ENCODE measurements around the gene VEGFB.

VEGFB gene

DNA sequence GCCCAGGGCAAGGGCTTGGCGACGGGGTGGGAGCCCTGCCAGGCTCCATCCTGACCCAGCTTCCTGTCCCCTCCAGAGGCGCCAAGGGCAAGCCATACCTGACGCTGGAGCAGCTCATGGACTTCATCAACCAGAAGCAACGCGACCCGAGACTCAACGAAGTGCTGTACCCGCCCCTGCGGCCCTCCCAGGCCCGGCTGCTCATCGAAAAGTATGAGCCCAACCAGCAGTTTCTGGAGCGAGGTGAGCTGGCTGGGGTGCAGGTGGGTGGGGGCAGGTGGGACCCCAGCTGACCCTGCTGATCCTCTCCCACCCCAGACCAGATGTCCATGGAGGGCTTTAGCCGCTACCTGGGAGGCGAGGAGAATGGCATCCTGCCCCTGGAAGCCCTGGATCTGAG, 21.9 kb downstream of the VEGFB start:
- ATAC-seq (ENCODE audit: insufficient read depth, low read depth) (no peak), DNase-seq (no peak)
- Histone ChIP-seq H3K4me1 (ENCODE audit: insufficient read depth, low read length) (peaks cover 16% of the 10 kb centered on the region), H2AFZ (ENCODE audit: low read depth, low read length) (no peak overlapping the region), H3K79me2 (ENCODE audit: insufficient read depth, low read length) (peaks cover 7% of the 10 kb centered on the region; the same call in 1 of the 2 replicates), H3K4me2 (ENCODE audit: insufficient read depth, low read length) (no peak overlapping the region), H3K4me3 (ENCODE audit: low read depth in 1 of 2, low read length in 2 of 2) (no peak overlapping the region), H3K27me3 (ENCODE audit: insufficient read depth, low read length, poor library complexity) (no peaks in the 10 kb centered on the region), H3K9ac (ENCODE audit: low read depth, low read length) (no peak overlapping the region), H4K20me1 (ENCODE audit: insufficient read depth, low read length) (peaks cover 7% of the 10 kb centered on the region; the same call in 1 of the 2 replicates), H3K9me3 (ENCODE audit: insufficient read depth, low read length, severe bottlenecking) (no peaks in the 10 kb centered on the region), H3K27ac (ENCODE audit: low read length) (no peak overlapping the region), H3K36me3 (ENCODE audit: insufficient read depth, low read length) (peaks cover 40% of the 10 kb centered on the region)
- TF ChIP-seq CTCF (IDR thresholded peaks at IDR 0.05; ENCODE audit: borderline replicate concordance, extremely low read depth, low read length, poor library complexity, severe bottlenecking) (no peak), EZH2 (IDR thresholded peaks at IDR 0.05; ENCODE audit: borderline replicate concordance, low read depth, low read length, severe bottlenecking) (no peak)

DNA sequence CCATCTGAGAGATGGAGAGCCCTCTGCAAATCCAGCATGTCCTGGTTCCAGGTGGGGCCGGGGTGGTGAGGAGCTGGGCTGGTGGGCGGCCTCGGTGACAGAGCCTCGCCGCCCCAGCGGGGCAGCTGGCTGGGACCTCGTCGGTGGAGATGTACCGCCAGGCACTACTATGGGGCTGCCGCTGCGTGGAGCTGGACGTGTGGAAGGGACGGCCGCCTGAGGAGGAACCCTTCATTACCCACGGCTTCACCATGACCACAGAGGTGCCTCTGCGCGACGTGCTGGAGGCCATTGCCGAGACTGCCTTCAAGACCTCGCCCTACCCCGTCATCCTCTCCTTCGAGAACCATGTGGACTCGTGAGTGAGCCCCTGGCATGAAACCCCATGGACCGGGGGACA, 24.0 kb downstream of the VEGFB start:
- Histone ChIP-seq H3K4me3 (ENCODE audit: low read depth in 1 of 2, low read length in 2 of 2) (no peak overlapping the region), H4K20me1 (ENCODE audit: insufficient read depth, low read length) (0 out of 2 replicates have a peak, but pooled peaks cover 3% of the 10 kb centered on the region), H3K9ac (ENCODE audit: low read depth, low read length) (no peak overlapping the region), H3K4me1 (ENCODE audit: insufficient read depth, low read length) (no peaks in the 10 kb centered on the region), H3K27me3 (ENCODE audit: insufficient read depth, low read length, poor library complexity) (no peaks in the 10 kb centered on the region), H3K79me2 (ENCODE audit: insufficient read depth, low read length) (no peaks in the 10 kb centered on the region), H3K36me3 (ENCODE audit: insufficient read depth, low read length) (peaks cover 54% of the 10 kb centered on the region), H3K9me3 (ENCODE audit: insufficient read depth, low read length, severe bottlenecking) (no peaks in the 10 kb centered on the region), H2AFZ (ENCODE audit: low read depth, low read length) (no peak overlapping the region), H3K4me2 (ENCODE audit: insufficient read depth, low read length) (no peak overlapping the region), H3K27ac (ENCODE audit: low read length) (no peak overlapping the region)
- no peak for TF ChIP-seq EZH2 (IDR thresholded peaks at IDR 0.05; ENCODE audit: borderline replicate concordance, low read depth, low read length, severe bottlenecking)
- ATAC-seq (ENCODE audit: insufficient read depth, low read depth) = no peak
- no peak for DNase-seq

DNA sequence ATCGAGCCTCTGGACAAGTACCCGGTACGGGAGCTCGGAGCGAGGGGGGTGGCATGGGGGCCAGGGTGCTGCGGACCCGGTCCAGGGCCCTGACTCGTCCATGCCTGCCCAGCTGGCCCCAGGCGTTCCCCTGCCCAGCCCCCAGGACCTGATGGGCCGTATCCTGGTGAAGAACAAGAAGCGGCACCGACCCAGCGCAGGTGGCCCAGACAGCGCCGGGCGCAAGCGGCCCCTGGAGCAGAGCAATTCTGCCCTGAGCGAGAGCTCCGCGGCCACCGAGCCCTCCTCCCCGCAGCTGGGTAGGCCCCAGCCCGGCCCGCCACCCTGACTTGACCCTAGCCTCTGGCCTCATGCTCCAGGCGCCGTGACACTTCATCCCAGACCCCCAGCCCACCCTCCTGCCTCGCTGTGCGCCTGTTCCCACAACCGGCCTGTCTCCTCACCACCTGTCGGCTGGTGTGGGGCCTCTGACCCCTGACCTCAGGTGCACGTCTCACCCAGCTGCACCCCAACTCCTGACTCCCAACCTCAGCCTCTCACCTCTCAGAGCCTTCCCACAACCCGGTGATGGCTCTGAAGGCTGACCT, 24.7 kb downstream of the VEGFB start:
- H3K9ac ChIP-seq (ENCODE audit: low read depth, low read length) = no peak overlapping the region
- H3K36me3 ChIP-seq (ENCODE audit: insufficient read depth, low read length) = peaks cover 57% of the 10 kb centered on the region
- ATAC-seq (ENCODE audit: insufficient read depth, low read depth) (no peak), DNase-seq (no peak)
- H3K4me1 ChIP-seq (ENCODE audit: insufficient read depth, low read length) = no peaks in the 10 kb centered on the region
- H3K9me3 ChIP-seq (ENCODE audit: insufficient read depth, low read length, severe bottlenecking) = no peaks in the 10 kb centered on the region
- TF ChIP-seq CTCF (IDR thresholded peaks at IDR 0.05; ENCODE audit: borderline replicate concordance, extremely low read depth, low read length, poor library complexity, severe bottlenecking) (no peak), EZH2 (IDR thresholded peaks at IDR 0.05; ENCODE audit: borderline replicate concordance, low read depth, low read length, severe bottlenecking) (no peak)
- no peak overlapping the region for H3K27ac ChIP-seq (ENCODE audit: low read length)
- no peak overlapping the region for H3K4me3 ChIP-seq (ENCODE audit: low read depth in 1 of 2, low read length in 2 of 2)
- no peak overlapping the region for H3K4me2 ChIP-seq (ENCODE audit: insufficient read depth, low read length)
- no peaks in the 10 kb centered on the region for H3K27me3 ChIP-seq (ENCODE audit: insufficient read depth, low read length, poor library complexity)
- H4K20me1 ChIP-seq (ENCODE audit: insufficient read depth, low read length) = no peaks in the 10 kb centered on the region
- no peak overlapping the region for H2AFZ ChIP-seq (ENCODE audit: low read depth, low read length)
- no peaks in the 10 kb centered on the region for H3K79me2 ChIP-seq (ENCODE audit: insufficient read depth, low read length)

DNA sequence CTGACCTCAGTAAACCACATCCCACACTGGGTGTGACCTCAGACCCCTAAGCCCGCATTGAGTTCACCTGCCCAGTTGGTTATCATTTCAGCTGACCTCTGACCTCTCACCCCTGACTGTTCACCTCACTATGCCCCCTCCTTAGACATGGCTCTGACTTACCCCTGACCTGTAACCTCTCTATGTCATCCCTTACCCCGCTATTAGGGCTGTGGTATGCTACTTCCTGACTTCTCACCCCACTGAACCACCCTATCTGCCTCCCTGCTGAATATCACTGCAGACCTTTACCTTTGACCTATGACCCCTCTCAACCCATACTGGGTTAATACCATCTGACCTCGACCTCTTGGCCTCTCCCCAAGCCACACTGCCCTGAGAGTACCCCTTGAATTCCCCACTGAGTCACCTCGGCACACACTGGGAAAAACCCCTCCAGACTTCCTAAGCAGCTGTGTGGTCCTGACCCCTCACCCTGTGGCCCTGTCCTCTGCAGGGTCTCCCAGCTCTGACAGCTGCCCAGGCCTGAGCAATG, 25.2 kb downstream of the VEGFB start:
- no peaks in the 10 kb centered on the region for H4K20me1 ChIP-seq (ENCODE audit: insufficient read depth, low read length)
- ATAC-seq (ENCODE audit: insufficient read depth, low read depth) (0 out of 3 replicates have a peak, but pooled peaks have one; percentile 42), DNase-seq (no peak)
- H3K4me3 ChIP-seq (ENCODE audit: low read depth in 1 of 2, low read length in 2 of 2) = no peak overlapping the region
- H3K9me3 ChIP-seq (ENCODE audit: insufficient read depth, low read length, severe bottlenecking) = no peaks in the 10 kb centered on the region
- H3K4me1 ChIP-seq (ENCODE audit: insufficient read depth, low read length) = no peaks in the 10 kb centered on the region
- no peak overlapping the region for H3K27ac ChIP-seq (ENCODE audit: low read length)
- H3K36me3 ChIP-seq (ENCODE audit: insufficient read depth, low read length) = peaks cover 55% of the 10 kb centered on the region
- H3K9ac ChIP-seq (ENCODE audit: low read depth, low read length) = no peak overlapping the region
- TF ChIP-seq EZH2 (IDR thresholded peaks at IDR 0.05; ENCODE audit: borderline replicate concordance, low read depth, low read length, severe bottlenecking) (no peak), CTCF (IDR thresholded peaks at IDR 0.05; ENCODE audit: borderline replicate concordance, extremely low read depth, low read length, poor library complexity, severe bottlenecking) (no peak)
- no peak overlapping the region for H2AFZ ChIP-seq (ENCODE audit: low read depth, low read length)
- H3K27me3 ChIP-seq (ENCODE audit: insufficient read depth, low read length, poor library complexity) = no peaks in the 10 kb centered on the region
- no peak overlapping the region for H3K4me2 ChIP-seq (ENCODE audit: insufficient read depth, low read length)
- no peaks in the 10 kb centered on the region for H3K79me2 ChIP-seq (ENCODE audit: insufficient read depth, low read length)

All from DND-41 (cell line).